NCI-H146 treated with DMSO at 0.1 percent for 48 hours (cell line): ENCODE results near the gene TAF12.
A peak's percentile ranks its signal among the peaks of the same experiment; 100 is the strongest.
"Not testable (repeated sequence)": the region's sequence is repeated elsewhere in the genome, so short reads cannot be mapped to it uniquely, and the experiment has no call there.

Experiments
- DNase-seq: peaks from one replicate; lab custom pipeline; 2025; ENCODE audit not compliant: unreplicated experiment; lab: John Stamatoyannopoulos, UW

The TAF12 gene

GRCh38 chr1:28582248-28582615, 60.6 kb downstream of the TAF12 start:
- peak; percentile 47 for DNase-seq

- peak; percentile 67 for DNase-seq
These were observed 61.2 kb downstream of the TAF12 start for GRCh38 chr1:28581531-28582247.

GRCh38 chr1:28580722-28581530, 61.9 kb downstream of the TAF12 start:
- DNase-seq, result peak; percentile 35

GRCh38 chr1:28579401-28579800, 63.5 kb downstream of the TAF12 start:
- DNase-seq, result no peak

- no peak for DNase-seq
These were observed 64.1 kb downstream of the TAF12 start for GRCh38 chr1:28578696-28579218.

GRCh38 chr1:28577738-28578536, 64.9 kb downstream of the TAF12 start:
- no peak for DNase-seq

GRCh38 chr1:28577052-28577678, 65.7 kb downstream of the TAF12 start:
- DNase-seq, result no peak

GRCh38 chr1:28573564-28573963, 69.3 kb downstream of the TAF12 start:
- no peak for DNase-seq

- DNase-seq, result not testable (repeated sequence)
These were observed 70.0 kb downstream of the TAF12 start for GRCh38 chr1:28572891-28573290.

- DNase-seq, result no peak
These were observed 71.0 kb downstream of the TAF12 start for GRCh38 chr1:28571911-28572310.

- DNase-seq, result no peak
These were observed 75.9 kb downstream of the TAF12 start for GRCh38 chr1:28566931-28567330.

GRCh38 chr1:28565726-28566125, 77.1 kb downstream of the TAF12 start:
- no peak for DNase-seq

GRCh38 chr1:28565040-28565439, 77.8 kb downstream of the TAF12 start:
- no peak for DNase-seq

- DNase-seq, result no peak
These were observed 78.6 kb downstream of the TAF12 start for GRCh38 chr1:28564310-28564709.

- no peak for DNase-seq
These were observed 82.0 kb downstream of the TAF12 start for GRCh38 chr1:28560886-28561285.
